ENCODE measurements around the gene FAXC.

The FAXC gene

DNA sequence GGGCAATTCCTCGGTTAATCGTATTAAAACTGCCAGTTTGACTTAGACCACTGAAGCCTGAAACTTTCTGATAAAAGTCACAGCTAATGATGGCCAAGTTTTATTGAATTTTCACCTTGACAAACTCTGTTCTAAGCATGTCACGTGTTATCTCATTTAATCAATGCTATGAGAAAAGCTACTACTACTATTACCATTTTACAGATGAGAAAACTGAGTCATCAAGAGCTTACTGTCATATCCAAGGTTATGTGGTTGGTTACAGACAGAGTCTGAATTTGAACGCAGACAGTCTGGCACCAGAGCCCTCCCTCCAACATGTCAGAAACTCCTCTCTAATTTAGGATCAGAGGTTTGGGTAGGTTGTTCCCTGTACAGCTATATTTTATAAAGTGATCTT is 4.3 kb downstream of the FAXC start:
- Histone ChIP-seq H2BK5ac (ENCODE audit: low read depth, low read length, poor library complexity, severe bottlenecking) (no peak overlapping the region), H3K36me3 (ENCODE audit: control insufficient read depth in 1 of 2, insufficient read depth in 2 of 2, low read depth in 1 of 2, low read length in 2 of 2) (no peaks in the 10 kb centered on the region), H2AFZ (ENCODE audit: low read depth, low read length) (no peak overlapping the region), H3K79me1 (replicated peaks; ENCODE audit: low read length, poor library complexity, severe bottlenecking) (peaks cover 6% of the 10 kb centered on the region), H4K8ac (ENCODE audit: low read length) (no peak overlapping the region), H3K4ac (ENCODE audit: low read depth in 1 of 2, low read length in 2 of 2) (no peak overlapping the region), H3K23ac (ENCODE audit: low read length in 2 of 2) (no peak overlapping the region), H3K14ac (ENCODE audit: low read length in 2 of 2) (no peak overlapping the region), H3K4me2 (ENCODE audit: low read length, poor library complexity, severe bottlenecking) (no peak overlapping the region), H4K91ac (ENCODE audit: low read length) (no peak overlapping the region), H3K9ac (ENCODE audit: low read length) (no peak overlapping the region), H3K9me3 (ENCODE audit: control insufficient read depth, low read length) (no peaks in the 10 kb centered on the region), H2BK15ac (ENCODE audit: low read depth, poor library complexity, severe bottlenecking) (no peak overlapping the region), H3K4me1 (ENCODE audit: control insufficient read depth, insufficient read depth, low read depth, low read length) (peaks cover 6% of the 10 kb centered on the region), H3K4me3 (ENCODE audit: insufficient read depth in 1 of 2, low read depth in 1 of 2, low read length in 2 of 2) (no peak overlapping the region), H2AK5ac (ENCODE audit: low read length, severe bottlenecking) (peak overlapping the region; percentile 78), H3K18ac (ENCODE audit: low read depth in 1 of 2, low read length in 2 of 2) (no peak overlapping the region), H3K27me3 (ENCODE audit: control insufficient read depth in 1 of 2, insufficient read depth in 1 of 2, low read length in 2 of 2) (peaks cover 0 to 17% of the 10 kb centered on the region in 2 experiments), H2BK12ac (ENCODE audit: low read length in 2 of 2) (no peak overlapping the region), H2BK120ac (ENCODE audit: low read depth, low read length) (no peak overlapping the region), H3K27ac (ENCODE audit: low read length, poor library complexity, severe bottlenecking) (no peak overlapping the region)
- 97% methylated on average over 2 of the region's 4 CpGs for WGBS
- no peak for DNase-seq

- Histone ChIP-seq H4K8ac (ENCODE audit: low read length) (no peak overlapping the region), H2AFZ (ENCODE audit: low read depth, low read length) (no peak overlapping the region), H4K91ac (ENCODE audit: low read length) (no peak overlapping the region), H2BK120ac (ENCODE audit: low read depth, low read length) (no peak overlapping the region), H2BK5ac (ENCODE audit: low read depth, low read length, poor library complexity, severe bottlenecking) (no peak overlapping the region), H3K4me1 (ENCODE audit: control insufficient read depth, insufficient read depth, low read depth, low read length) (peaks cover 6% of the 10 kb centered on the region), H3K9ac (ENCODE audit: low read length) (no peak overlapping the region), H3K4me3 (ENCODE audit: insufficient read depth in 1 of 2, low read depth in 1 of 2, low read length in 2 of 2) (no peak overlapping the region), H3K4me2 (ENCODE audit: low read length, poor library complexity, severe bottlenecking) (peak overlapping the region; percentile 52), H3K14ac (ENCODE audit: low read length in 2 of 2) (no peak overlapping the region), H2BK15ac (ENCODE audit: low read depth, poor library complexity, severe bottlenecking) (no peak overlapping the region), H3K9me3 (ENCODE audit: control insufficient read depth, low read length) (no peaks in the 10 kb centered on the region), H3K79me1 (replicated peaks; ENCODE audit: low read length, poor library complexity, severe bottlenecking) (peaks cover 6% of the 10 kb centered on the region), H3K23ac (ENCODE audit: low read length in 2 of 2) (no peak overlapping the region), H3K36me3 (ENCODE audit: control insufficient read depth in 1 of 2, insufficient read depth in 2 of 2, low read depth in 1 of 2, low read length in 2 of 2) (no peaks in the 10 kb centered on the region), H3K27ac (ENCODE audit: low read length, poor library complexity, severe bottlenecking) (peak overlapping the region; percentile 84), H3K18ac (ENCODE audit: low read depth in 1 of 2, low read length in 2 of 2) (no peak overlapping the region), H2AK5ac (ENCODE audit: low read length, severe bottlenecking) (no peak overlapping the region), H2BK12ac (ENCODE audit: low read length in 2 of 2) (no peak overlapping the region), H3K4ac (ENCODE audit: low read depth in 1 of 2, low read length in 2 of 2) (no peak overlapping the region), H3K27me3 (ENCODE audit: control insufficient read depth in 1 of 2, insufficient read depth in 1 of 2, low read length in 2 of 2) (peaks cover 0 to 13% of the 10 kb centered on the region in 2 experiments)
- 44% methylated on average over 3 of the region's 3 CpGs for WGBS
- peak; percentile 22 for DNase-seq
Observed at GRCh38 chr6:99344289-99344688, 5.2 kb downstream of the FAXC start.

DNA sequence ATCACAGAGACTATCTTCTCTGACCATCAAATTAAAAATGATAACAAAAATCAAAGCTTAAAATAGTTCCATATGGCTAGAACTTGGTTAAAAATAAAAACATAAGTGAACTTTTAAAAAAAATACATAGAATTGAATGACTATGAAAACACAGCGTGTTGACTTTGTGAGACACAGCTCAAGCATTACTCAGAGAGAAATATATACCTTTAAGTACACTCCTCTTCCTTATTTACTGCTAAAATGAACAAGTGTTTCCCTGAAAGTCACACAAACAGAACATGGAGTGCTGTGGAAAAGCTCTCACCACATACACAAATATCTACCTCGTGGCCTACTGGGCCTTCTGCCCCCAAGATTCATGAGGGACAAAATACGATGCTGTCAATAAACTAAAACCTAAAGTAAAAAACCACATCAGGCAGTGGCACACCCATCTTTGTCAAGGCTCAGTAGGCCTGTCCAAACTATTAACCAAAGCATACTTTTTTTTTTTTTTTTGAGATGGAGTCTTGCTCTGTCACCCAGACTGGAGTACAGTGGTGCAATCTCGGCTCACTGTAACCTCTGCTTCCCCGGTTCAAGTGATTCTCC is 7.5 kb downstream of the FAXC start:
- Histone ChIP-seq H4K91ac (ENCODE audit: low read length) (no peak overlapping the region), H3K36me3 (ENCODE audit: control insufficient read depth in 1 of 2, insufficient read depth in 2 of 2, low read depth in 1 of 2, low read length in 2 of 2) (peaks cover 0 to 3% of the 10 kb centered on the region in 2 experiments), H3K27me3 (ENCODE audit: control insufficient read depth in 1 of 2, insufficient read depth in 1 of 2, low read length in 2 of 2) (peaks cover 0 to 10% of the 10 kb centered on the region in 2 experiments), H2AFZ (ENCODE audit: low read depth, low read length) (no peak overlapping the region), H3K9me3 (ENCODE audit: control insufficient read depth, low read length) (no peaks in the 10 kb centered on the region), H3K4me2 (ENCODE audit: low read length, poor library complexity, severe bottlenecking) (no peak overlapping the region), H3K4me3 (ENCODE audit: insufficient read depth in 1 of 2, low read depth in 1 of 2, low read length in 2 of 2) (no peak overlapping the region), H3K4me1 (ENCODE audit: control insufficient read depth, insufficient read depth, low read depth, low read length) (peaks cover 4% of the 10 kb centered on the region), H3K14ac (ENCODE audit: low read length in 2 of 2) (no peak overlapping the region), H4K8ac (ENCODE audit: low read length) (no peak overlapping the region), H3K27ac (ENCODE audit: low read length, poor library complexity, severe bottlenecking) (no peak overlapping the region), H2AK5ac (ENCODE audit: low read length, severe bottlenecking) (no peak overlapping the region), H3K18ac (ENCODE audit: low read depth in 1 of 2, low read length in 2 of 2) (no peak overlapping the region), H3K23ac (ENCODE audit: low read length in 2 of 2) (no peak overlapping the region), H2BK15ac (ENCODE audit: low read depth, poor library complexity, severe bottlenecking) (no peak overlapping the region), H2BK5ac (ENCODE audit: low read depth, low read length, poor library complexity, severe bottlenecking) (no peak overlapping the region), H3K4ac (ENCODE audit: low read depth in 1 of 2, low read length in 2 of 2) (no peak overlapping the region), H3K79me1 (replicated peaks; ENCODE audit: low read length, poor library complexity, severe bottlenecking) (peaks cover 17% of the 10 kb centered on the region), H2BK120ac (ENCODE audit: low read depth, low read length) (no peak overlapping the region), H2BK12ac (ENCODE audit: low read length in 2 of 2) (no peak overlapping the region), H3K9ac (ENCODE audit: low read length) (no peak overlapping the region)
- DNase-seq: no peak
- WGBS: 91% methylated on average over 5 of the region's 5 CpGs

- H3K27ac ChIP-seq (ENCODE audit: low read length, poor library complexity, severe bottlenecking): no peak overlapping the region
- H4K8ac ChIP-seq (ENCODE audit: low read length): no peak overlapping the region
- H2AK5ac ChIP-seq (ENCODE audit: low read length, severe bottlenecking): no peak overlapping the region
- no peak overlapping the region for H2BK12ac ChIP-seq (ENCODE audit: low read length in 2 of 2)
- H3K4me3 ChIP-seq (ENCODE audit: insufficient read depth in 1 of 2, low read depth in 1 of 2, low read length in 2 of 2): no peak overlapping the region
- no peak overlapping the region for H4K91ac ChIP-seq (ENCODE audit: low read length)
- H2BK5ac ChIP-seq (ENCODE audit: low read depth, low read length, poor library complexity, severe bottlenecking): no peak overlapping the region
- H3K27me3 ChIP-seq (ENCODE audit: control insufficient read depth in 1 of 2, insufficient read depth in 1 of 2, low read length in 2 of 2): peaks cover 0 to 11% of the 10 kb centered on the region in 2 experiments
- H2AFZ ChIP-seq (ENCODE audit: low read depth, low read length): no peak overlapping the region
- H3K79me1 ChIP-seq (replicated peaks; ENCODE audit: low read length, poor library complexity, severe bottlenecking): peaks cover 18% of the 10 kb centered on the region
- peaks cover 0 to 3% of the 10 kb centered on the region in 2 experiments for H3K36me3 ChIP-seq (ENCODE audit: control insufficient read depth in 1 of 2, insufficient read depth in 2 of 2, low read depth in 1 of 2, low read length in 2 of 2)
- H3K18ac ChIP-seq (ENCODE audit: low read depth in 1 of 2, low read length in 2 of 2): no peak overlapping the region
- H3K23ac ChIP-seq (ENCODE audit: low read length in 2 of 2): no peak overlapping the region
- no peak overlapping the region for H3K14ac ChIP-seq (ENCODE audit: low read length in 2 of 2)
- H3K9ac ChIP-seq (ENCODE audit: low read length): no peak overlapping the region
- H3K4ac ChIP-seq (ENCODE audit: low read depth in 1 of 2, low read length in 2 of 2): no peak overlapping the region
- WGBS: 88% methylated on average over 2 of the region's 2 CpGs
- H3K9me3 ChIP-seq (ENCODE audit: control insufficient read depth, low read length): no peaks in the 10 kb centered on the region
- DNase-seq: no peak
- H2BK15ac ChIP-seq (ENCODE audit: low read depth, poor library complexity, severe bottlenecking): no peak overlapping the region
- peaks cover 2% of the 10 kb centered on the region for H3K4me1 ChIP-seq (ENCODE audit: control insufficient read depth, insufficient read depth, low read depth, low read length)
- no peak overlapping the region for H2BK120ac ChIP-seq (ENCODE audit: low read depth, low read length)
- H3K4me2 ChIP-seq (ENCODE audit: low read length, poor library complexity, severe bottlenecking): no peak overlapping the region
Observed at GRCh38 chr6:99338188-99338587, 11.3 kb downstream of the FAXC start.

Data from mesenchymal stem cell (in vitro differentiated cells and primary cell).